HepG2 (cell line): ENCODE data around the gene NACC2. TPM values are rescaled to one million over a fixed set of nuclear protein-coding genes. Genes with fewer than 3 reads are reported as not detected.

ENCODE experiments used
- ATF6 ChIP-seq: sonication (generic); formaldehyde crosslinking; conservative IDR thresholded peaks from 2 replicates; pipeline ENCODE4 v1.4.0; 2020; ENCODE audit warnings: missing genetic modification reagents
- ATRX ChIP-seq: sonication (generic); formaldehyde crosslinking; IDR thresholded peaks from 2 replicates; pipeline ENCODE4 v1.4.0; 2020; ENCODE audit warnings: missing genetic modification reagents, borderline replicate concordance
- NFAT5 ChIP-seq: sonication (generic); formaldehyde crosslinking; IDR thresholded peaks from 2 replicates; pipeline ENCODE4 v1.4.0; 2020; ENCODE audit warnings: missing genetic modification reagents
- NFRKB ChIP-seq: fragments of 450-650 bp; IDR thresholded peaks from 2 replicates; pipeline ENCODE4 v1.6.1; 2017
- RCOR2 ChIP-seq: IDR thresholded peaks from 2 replicates; pipeline ENCODE4 v1.6.1; 2016; ENCODE audit warnings: missing biosample characterization, missing genetic modification reagents
- SMAD9 ChIP-seq: sonication (generic); formaldehyde crosslinking; IDR thresholded peaks from 2 replicates; pipeline ENCODE4 v1.5.1; 2020; ENCODE audit warnings: mild to moderate bottlenecking, missing genetic modification reagents
- TFE3 ChIP-seq: IDR thresholded peaks from 2 replicates; pipeline ENCODE4 v1.6.1; 2016
- ZHX2 ChIP-seq, 2 experiments: sonication (generic) in 1 of 2; formaldehyde crosslinking in 1 of 2; IDR thresholded peaks; 2 replicates each; pipeline versions ENCODE4 v1.6.1 to v1.9.0; 2014 to 2022; ENCODE audit warnings: antibody characterized with exemption in 1 of 2, borderline replicate concordance in 1 of 2, inconsistent platforms in 1 of 2, low read depth in 1 of 2, missing genetic modification reagents in 1 of 2
- ZNF180 ChIP-seq: sonication (generic); formaldehyde crosslinking; IDR thresholded peaks from 2 replicates; pipeline ENCODE4 v1.4.0; 2020; ENCODE audit warnings: low read depth, missing genetic modification reagents, borderline replicate concordance
- ZNF496 ChIP-seq: sonication (generic); formaldehyde crosslinking; IDR thresholded peaks from 2 replicates; pipeline ENCODE4 v1.8.1; 2023; ENCODE audit warnings: mild to moderate bottlenecking, moderate library complexity, missing genetic modification reagents; ENCODE audit not compliant: insufficient replicate concordance
- ZNF530 ChIP-seq: sonication (generic); formaldehyde crosslinking; IDR thresholded peaks from 2 replicates; pipeline ENCODE4 v1.5.0; 2020; ENCODE audit warnings: low read depth, mild to moderate bottlenecking, missing genetic modification reagents
- ZNF629 ChIP-seq: sonication (generic); formaldehyde crosslinking; conservative IDR thresholded peaks from 2 replicates; pipeline ENCODE4 v1.5.0; 2020; ENCODE audit warnings: missing genetic modification reagents
- polyA plus RNA-seq, 8 experiments: library from polyadenylated mRNA; depleted of rRNA in 3 of 8; stranded (reverse) in 7 of 8; unstranded in 1 of 8; fragments of >200 nt; fragmentation: Illumina TruSeq in 4 of 8; extraction: Trizol in 4 of 8; gene quantifications; 2 replicates each; pipeline versions ENCODE4 v1.2.1 to v1.2.3, GENCODE V29; 2011 to 2016; ENCODE audit warnings: low read depth in 4 of 8, missing spikeins in 1 of 8, mixed read lengths in 1 of 8; ENCODE audit not compliant: insufficient read depth in 1 of 8
- total RNA-seq, 5 experiments: library from RNA; depleted of rRNA; stranded (reverse); fragments of >200 nt; fragmentation: Illumina TruSeq; extraction: Trizol; gene quantifications; 2 replicates each; pipeline ENCODE4 v1.2.3, GENCODE V29; 2016; ENCODE audit warnings: low read depth in 1 of 5

Gene NACC2
- total and polyA plus RNA-seq, 2 of the 13 experiments (the other 11 are each of a cell fraction or from before 2014, with no cell fraction given), result 5.9 to 12.3 TPM

GRCh38 chr9:136011703-136012496, 83.2 kb downstream of the NACC2 start (continued):
- no peak for TF ChIP-seq ATF6 (CRISPR knock-in tag)
- no peak for TF ChIP-seq ZNF530
- peak; percentile 89 for TF ChIP-seq RCOR2 (CRISPR knock-in tag)
- TF ChIP-seq ZHX2 (IDR thresholded peaks at IDR 0.05; ENCODE audit: low read depth), result 0 out of 2 replicates have a peak, but pooled peaks have one; percentile 15
- TF ChIP-seq ZHX2 (CRISPR knock-in tag; IDR thresholded peaks at IDR 0.05; ENCODE audit: borderline replicate concordance), result no peak; the same call in 1 of the 2 replicates
- TF ChIP-seq NFAT5 (CRISPR knock-in tag), result peak; percentile 91; the same call in 1 of the 2 replicates
- TF ChIP-seq ZNF496, result no peak
- no peak for TF ChIP-seq ATRX (CRISPR knock-in tag)
- TF ChIP-seq SMAD9, result peak; percentile 93; the same call in 1 of the 2 replicates
- TF ChIP-seq TFE3 (CRISPR knock-in tag), result peak; percentile 98
- no peak for TF ChIP-seq ZNF629
- TF ChIP-seq NFRKB, result no peak
- no peak for TF ChIP-seq ZNF180 (CRISPR knock-in tag)
